GM21367 (cell line): ENCODE data around the gene KCTD16.

Source experiments
- ATAC-seq: cut with Tn5 transposase; IDR thresholded peaks from one replicate; pipeline ENCODE4 v1.9.1; 2021; ENCODE audit not compliant: unreplicated experiment

KCTD16 gene

GRCh38 chr5:144170276-144171024 lies at the start of gene KCTD16, which contains the start of gene YIPF5:
KCTD16 (plus strand) TSS chr5:144170873.
YIPF5 (minus strand) TSS chr5:144170659; CDS start chr5:144169955, 704 bp downstream.
- peak; percentile 99 for ATAC-seq

- ATAC-seq = no peak
These were observed 49.1 kb upstream of the KCTD16 start for GRCh38 chr5:144121577-144121976.

GRCh38 chr5:144122081-144122480 lies 48.6 kb upstream of the KCTD16 start:
- no peak for ATAC-seq

GRCh38 chr5:144122641-144123040 lies 48.0 kb upstream of the KCTD16 start:
- no peak for ATAC-seq

- no peak for ATAC-seq
These were observed 45.4 kb upstream of the KCTD16 start for GRCh38 chr5:144125163-144125726.

GRCh38 chr5:144126707-144127106 lies 44.0 kb upstream of the KCTD16 start:
- ATAC-seq = no peak

- ATAC-seq = no peak
These were observed 41.8 kb upstream of the KCTD16 start for GRCh38 chr5:144128844-144129243.

GRCh38 chr5:144130306-144130705 lies 40.4 kb upstream of the KCTD16 start:
- ATAC-seq = no peak

- no peak for ATAC-seq
These were observed 39.4 kb upstream of the KCTD16 start for GRCh38 chr5:144131261-144131660.

- ATAC-seq = no peak
These were observed 37.5 kb upstream of the KCTD16 start for GRCh38 chr5:144133050-144133633.

GRCh38 chr5:144134194-144134826 lies 36.4 kb upstream of the KCTD16 start:
- no peak for ATAC-seq

- ATAC-seq = no peak
These were observed 35.4 kb upstream of the KCTD16 start for GRCh38 chr5:144135113-144135762.

- ATAC-seq = no peak
These were observed 31.1 kb upstream of the KCTD16 start for GRCh38 chr5:144139586-144139985.

GRCh38 chr5:144141585-144141984 lies 29.1 kb upstream of the KCTD16 start:
- ATAC-seq = no peak

- peak; percentile 97 for ATAC-seq
These were observed 28.4 kb upstream of the KCTD16 start for GRCh38 chr5:144142139-144142823.

GRCh38 chr5:144142824-144143162 lies 27.9 kb upstream of the KCTD16 start:
- no peak for ATAC-seq

GRCh38 chr5:144143625-144144024 lies 27.0 kb upstream of the KCTD16 start:
- ATAC-seq = no peak

GRCh38 chr5:144144956-144145751 lies 25.5 kb upstream of the KCTD16 start:
- no peak for ATAC-seq

GRCh38 chr5:144151026-144151425 lies 19.6 kb upstream of the KCTD16 start:
- ATAC-seq = no peak

GRCh38 chr5:144156767-144157171 lies 13.9 kb upstream of the KCTD16 start:
- ATAC-seq = no peak
